PC-9 (cell line): ENCODE data around the gene ANO9. TPM values are rescaled to one million over a fixed set of nuclear protein-coding genes. Genes with fewer than 3 reads are reported as not detected.

ENCODE experiments used
- BruUV-seq: library from RNA; stranded (reverse); fragments of 400-500 nt; replicated peaks from 2 replicates; lab custom pipeline; 2021; lab: Mats Ljungman, UMichigan
- CTCF ChIA-PET: fragments of 300-600 bp; sonication (Branson Sonifier 250); formaldehyde crosslinking; loops from one replicate; lab custom pipeline; 2022; ENCODE audit warnings: antibody characterized with exemption; lab: Charles Lee
- POLR2A ChIA-PET: fragments of 300-600 bp; sonication (Branson Sonifier 250); formaldehyde crosslinking; loops from one replicate; lab custom pipeline; 2022; ENCODE audit warnings: antibody characterized with exemption; ENCODE audit not compliant: unreplicated experiment; lab: Charles Lee
- DNase-seq, 2 experiments: peaks; one replicate each; pipeline versions ENCODE4 v3.0.0 to v3.0.0-alpha.2; 2015 to 2022; ENCODE audit warnings: mixed read lengths in 1 of 2
- H2AFZ ChIP-seq: fragments of 200-600 bp; sonication (generic); 2 replicates; pipeline ENCODE4 v1.8.1; 2017; ENCODE audit warnings: antibody characterized with exemption
- H3F3A ChIP-seq: fragments of 200-600 bp; sonication (generic); 2 replicates; pipeline ENCODE4 v1.8.1; 2017; ENCODE audit warnings: antibody characterized with exemption, mild to moderate bottlenecking, low read depth; ENCODE audit not compliant: insufficient read depth
- H3K27ac ChIP-seq: fragments of 200-600 bp; sonication (generic); 2 replicates; pipeline ENCODE4 v1.6.1; 2016; ENCODE audit warnings: mixed run types
- H3K27me3 ChIP-seq: fragments of 200-600 bp; sonication (generic); 2 replicates; pipeline ENCODE4 v1.6.1; 2016; ENCODE audit warnings: low read depth, mixed run types; ENCODE audit not compliant: insufficient read depth
- H3K36me3 ChIP-seq: fragments of 200-600 bp; sonication (generic); 2 replicates; pipeline ENCODE4 v1.6.1; 2016; ENCODE audit warnings: low read depth, mixed run types
- H3K4me1 ChIP-seq: fragments of 200-600 bp; sonication (generic); replicated peaks from 2 replicates; pipeline ENCODE4 v1.6.1; 2016; ENCODE audit warnings: mixed run types; ENCODE audit not compliant: insufficient read depth
- H3K4me2 ChIP-seq: fragments of 200-600 bp; sonication (generic); 2 replicates; pipeline ENCODE4 v1.6.1; 2017; ENCODE audit warnings: mixed run types
- H3K4me3 ChIP-seq: fragments of 200-600 bp; sonication (generic); 2 replicates; pipeline ENCODE4 v1.6.1; 2016; ENCODE audit warnings: mixed run types
- H3K79me2 ChIP-seq: fragments of 200-600 bp; sonication (generic); 2 replicates; pipeline ENCODE4 v1.6.1; 2017; ENCODE audit warnings: low read depth, mixed run types
- H3K9me2 ChIP-seq: fragments of 200-600 bp; sonication (generic); 2 replicates; pipeline ENCODE4 v1.8.1; 2017; ENCODE audit warnings: mild to moderate bottlenecking; ENCODE audit not compliant: insufficient read depth
- H3K9me3 ChIP-seq: fragments of 200-600 bp; sonication (generic); 2 replicates; pipeline ENCODE4 v1.8.1; 2016; ENCODE audit warnings: low read depth; ENCODE audit not compliant: insufficient read depth
- H4K20me1 ChIP-seq: fragments of 200-600 bp; sonication (generic); 2 replicates; pipeline ENCODE4 v1.8.1; 2017; ENCODE audit not compliant: insufficient read depth
- CTCF ChIP-seq: fragments of 200-600 bp; sonication (generic); conservative IDR thresholded peaks from 2 replicates; pipeline ENCODE4 v1.6.1; 2017; ENCODE audit warnings: mixed run types, antibody characterized with exemption, mild to moderate bottlenecking, moderate library complexity
- EZH2 ChIP-seq: fragments of 200-600 bp; sonication (generic); IDR thresholded peaks from 2 replicates; pipeline ENCODE4 v1.8.0; 2017; ENCODE audit warnings: antibody characterized with exemption, low read depth
- intact Hi-C: fragments of 100-400 bp; cut with micrococcal nuclease; formaldehyde crosslinking; loops from one replicate; pipeline ENCODE4 v1.10.0; 2022; ENCODE audit not compliant: unreplicated experiment
- total RNA-seq: library from RNA; stranded (reverse); gene quantifications from 2 replicates; pipeline ENCODE4 v1.2.3, GENCODE V29; 2021

The ANO9 gene
- total RNA-seq, 1 experiment from 2014 or later = 18.1 TPM

- H3K79me2 ChIP-seq = 0 out of 2 replicates have a peak, but pooled peaks cover 3% of the 10 kb centered on the region
- CTCF ChIA-PET = no interaction called here
- no peak overlapping the region for H3K4me2 ChIP-seq
- TF ChIP-seq EZH2 (no peak), CTCF (no peak)
- DNase-seq = no peak
- no peaks in the 10 kb centered on the region for H3K27me3 ChIP-seq
- H3K27ac ChIP-seq = no peak overlapping the region
- H4K20me1 ChIP-seq = no peaks in the 10 kb centered on the region
- H3K4me1 ChIP-seq = peaks cover 20% of the 10 kb centered on the region
- intact Hi-C loops = no loop called here
- H3K4me3 ChIP-seq = no peak overlapping the region
- peaks cover 4% of the 10 kb centered on the region; the same call in 1 of the 2 replicates for H3F3A ChIP-seq
- POLR2A ChIA-PET = no interaction called here
- no peaks in the 10 kb centered on the region for H3K9me3 ChIP-seq
- H3K36me3 ChIP-seq = no peaks in the 10 kb centered on the region
- H3K9me2 ChIP-seq = no peaks in the 10 kb centered on the region
- H2AFZ ChIP-seq = no peak overlapping the region
- BruUV-seq = no TSS peak
These were observed 26.2 kb upstream of the ANO9 start for GRCh38 chr11:468036-468435.

GRCh38 chr11:465896-466530 lies 24.2 kb upstream of the ANO9 start:
- POLR2A ChIA-PET = interaction anchor here (0.7 kb wide), 1 partner anchor 165 kb away, joined by 17 read pairs; no protein-coding TSS in a partner anchor
- intact Hi-C loops = no loop called here
- CTCF ChIA-PET = no interaction called here
- Histone ChIP-seq H3K27me3 (no peaks in the 10 kb centered on the region), H3F3A (peaks cover 4% of the 10 kb centered on the region; the same call in 1 of the 2 replicates), H3K4me3 (peak overlapping the region; percentile 31; the same call in 1 of the 2 replicates), H3K27ac (peak overlapping the region; percentile 60), H3K79me2 (0 out of 2 replicates have a peak, but pooled peaks cover 3% of the 10 kb centered on the region), H3K9me2 (no peaks in the 10 kb centered on the region), H3K4me1 (peaks cover 20% of the 10 kb centered on the region), H4K20me1 (no peaks in the 10 kb centered on the region), H3K36me3 (no peaks in the 10 kb centered on the region), H2AFZ (no peak overlapping the region), H3K4me2 (peak overlapping the region; percentile 66), H3K9me3 (no peaks in the 10 kb centered on the region)
- DNase-seq = peak; percentile 52 to 87
- BruUV-seq = no TSS peak
- TF ChIP-seq EZH2 = no peak
- no peak for TF ChIP-seq CTCF

- ChIA-PET CTCF (no interaction called here), POLR2A (no interaction called here)
- Histone ChIP-seq H3K27me3 (no peaks in the 10 kb centered on the region), H3K4me3 (no peak overlapping the region), H3F3A (peaks cover 4% of the 10 kb centered on the region; the same call in 1 of the 2 replicates), H3K36me3 (no peaks in the 10 kb centered on the region), H3K79me2 (0 out of 2 replicates have a peak, but pooled peaks cover 3% of the 10 kb centered on the region), H3K4me1 (peaks cover 20% of the 10 kb centered on the region), H3K27ac (no peak overlapping the region), H2AFZ (no peak overlapping the region), H3K4me2 (no peak overlapping the region), H3K9me3 (no peaks in the 10 kb centered on the region), H4K20me1 (no peaks in the 10 kb centered on the region), H3K9me2 (no peaks in the 10 kb centered on the region)
- TF ChIP-seq EZH2 = no peak
- no peak for TF ChIP-seq CTCF
- no peak for DNase-seq
- no TSS peak for BruUV-seq
- intact Hi-C loops = loop anchor here (5.0 kb wide), 1 partner anchor 257 kb away; the partner anchor contains the start of genes BET1L and RIC8A
These were observed 22.5 kb upstream of the ANO9 start for GRCh38 chr11:464316-464715.
